Hepatic stellate cell (primary cell): Measurements from ENCODE around the gene XRCC6.
"Not testable (repeated sequence)": the region's sequence is repeated elsewhere in the genome, so short reads cannot be mapped to it uniquely, and the experiment has no call there.

Experiments
- DNase-seq: peaks from one replicate; pipeline ENCODE4 v3.0.0; 2011; ENCODE audit warnings: low spot score

Gene XRCC6

GRCh38 chr22:41598891-41599635 is 22.0 kb upstream of the XRCC6 start:
- no peak for DNase-seq

GRCh38 chr22:41600976-41601375 is 20.1 kb upstream of the XRCC6 start:
- DNase-seq, result no peak

DNA sequence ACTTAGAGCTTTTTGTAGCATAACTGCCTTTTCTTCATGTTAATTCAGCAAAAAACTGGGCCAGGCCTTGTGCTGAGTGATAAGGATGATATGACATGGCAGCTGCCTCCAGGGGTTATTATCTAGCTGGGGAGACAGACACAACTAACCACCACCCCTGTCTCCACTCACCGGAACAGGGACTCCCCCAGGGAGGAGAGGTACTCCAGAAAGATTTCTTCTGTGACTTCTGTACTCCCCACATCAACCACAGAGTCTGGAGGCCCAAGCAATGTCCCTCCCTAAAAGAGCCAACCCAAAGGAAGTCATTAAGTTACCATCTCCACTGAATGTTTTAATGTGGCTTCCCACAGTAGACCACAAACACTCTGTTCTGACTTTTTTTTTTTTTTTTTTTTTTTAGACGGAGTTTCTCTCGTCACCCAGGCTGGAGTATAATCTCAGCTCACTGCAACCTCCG is 17.2 kb upstream of the XRCC6 start:
- DNase-seq, result no peak

- no peak for DNase-seq
Measured at GRCh38 chr22:41608386-41608785, 12.7 kb upstream of the XRCC6 start.

DNA sequence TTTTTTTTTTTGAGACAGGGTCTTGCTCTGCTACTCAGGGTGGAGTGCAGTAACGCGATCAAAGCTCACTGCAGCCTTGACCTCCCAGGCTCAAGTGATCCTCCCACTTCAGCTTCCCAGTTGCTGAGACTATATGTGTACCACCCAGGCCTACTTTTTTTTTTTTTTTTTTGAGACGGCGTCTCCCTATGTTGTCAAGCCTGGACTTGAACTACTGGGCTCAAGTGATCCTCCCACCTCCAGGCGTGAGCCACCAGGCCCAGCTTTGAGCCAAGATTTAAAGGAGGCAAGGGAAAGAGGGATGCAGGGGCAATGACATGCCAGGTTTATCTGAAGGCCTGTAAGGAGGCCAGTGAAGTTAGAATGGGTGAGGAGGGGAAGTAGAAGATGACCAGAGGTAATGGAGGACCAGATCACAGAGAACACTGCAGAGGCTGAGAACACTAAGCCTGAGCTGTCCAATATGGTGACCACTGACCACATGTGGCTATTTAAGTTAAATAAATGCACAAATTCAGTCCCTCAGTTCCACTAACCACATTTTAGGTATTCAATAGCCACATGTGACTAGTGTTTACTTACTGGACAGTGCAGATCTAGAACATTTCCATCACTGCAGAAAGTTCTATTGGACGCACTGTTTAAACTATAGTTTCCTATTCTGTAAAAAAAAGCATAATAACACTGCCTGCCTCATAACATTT is 8.3 kb upstream of the XRCC6 start:
- DNase-seq, result no peak

GRCh38 chr22:41613456-41613855 is 7.6 kb upstream of the XRCC6 start:
- DNase-seq, result no peak

GRCh38 chr22:41619979-41620588 is 1.0 kb upstream of the XRCC6 start:
- DNase-seq, result peak; percentile 38

DNA sequence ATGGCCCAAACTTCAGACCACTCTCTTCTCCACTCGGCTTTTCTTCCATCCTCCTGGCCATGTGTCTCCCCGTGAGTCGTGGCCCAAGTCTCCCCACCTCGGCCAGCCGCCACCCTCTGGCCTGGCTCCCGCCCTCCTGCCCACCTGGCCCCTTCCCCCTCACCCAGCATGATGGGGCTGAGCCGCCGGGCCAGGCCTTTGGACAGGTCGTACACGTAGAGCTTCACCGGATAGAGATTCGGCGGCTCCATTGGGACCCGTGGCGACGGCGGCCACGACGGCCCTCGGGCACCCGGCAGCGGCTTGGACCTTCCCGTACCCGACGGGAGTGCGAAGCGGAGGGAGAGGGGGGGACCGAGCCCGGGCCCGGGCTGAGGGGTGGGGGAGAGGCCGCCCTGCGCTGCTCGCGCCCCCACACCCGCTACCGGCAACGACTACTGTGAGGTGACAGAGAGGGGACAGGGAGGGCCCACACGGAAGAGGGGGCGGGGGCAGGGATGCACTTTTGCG is 451 bp upstream of the XRCC6 start, which contains the start of gene DESI1:
TSS of gene DESI1 (minus strand) at position 455 of the 510 bp plus-strand sequence. CDS start at position 251, 204 bp downstream.
- peak; percentile 42 for DNase-seq

- DNase-seq, result no peak
Measured at GRCh38 chr22:41621911-41622179, 750 bp downstream of the XRCC6 start.

DNA sequence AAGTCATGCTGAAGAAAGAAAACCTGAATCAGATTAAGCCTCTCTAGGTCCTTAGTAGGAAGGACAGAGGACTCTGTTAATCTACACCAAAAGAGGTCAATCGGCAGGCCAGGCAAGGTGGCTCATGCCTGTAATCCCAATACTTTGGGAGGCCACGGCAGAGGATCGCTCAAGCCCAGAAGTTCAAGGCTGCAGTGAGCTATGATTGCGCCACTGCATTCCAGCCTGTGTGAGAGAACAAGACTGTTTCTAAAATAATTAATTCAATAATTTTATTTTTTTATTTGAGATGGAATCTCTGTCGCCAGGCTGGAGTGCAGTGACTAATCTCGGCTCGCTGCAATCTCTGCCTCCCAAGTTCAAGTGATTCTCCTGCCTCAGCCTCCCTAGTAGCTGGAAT is 4.5 kb downstream of the XRCC6 start:
- DNase-seq, result no peak

DNA sequence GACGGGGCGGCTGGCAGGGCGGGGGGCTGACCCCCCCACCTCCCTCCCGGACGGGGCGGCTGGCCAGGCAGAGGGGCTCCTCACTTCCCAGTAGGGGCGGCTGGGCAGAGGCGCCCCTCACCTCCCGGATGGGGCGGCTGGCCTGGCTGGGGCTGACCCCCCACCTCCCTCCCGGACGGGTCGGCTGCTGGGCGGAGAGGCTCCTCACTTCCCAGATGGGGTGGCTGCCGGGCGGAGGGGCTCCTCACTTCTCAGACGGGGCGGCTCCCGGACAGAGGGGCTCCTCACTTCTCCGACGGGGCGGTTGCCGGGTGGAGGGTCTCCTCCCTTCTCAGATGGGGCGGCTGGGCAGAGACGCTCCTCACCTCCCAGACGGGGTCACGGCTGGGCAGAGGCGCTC is 10.0 kb downstream of the XRCC6 start:
- not testable (repeated sequence) for DNase-seq

- not testable (repeated sequence) for DNase-seq
Measured at GRCh38 chr22:41631615-41632014, 10.5 kb downstream of the XRCC6 start.

- DNase-seq, result not testable (repeated sequence)
Measured at GRCh38 chr22:41634610-41635009, 13.5 kb downstream of the XRCC6 start.

- DNase-seq, result no peak
Measured at GRCh38 chr22:41636467-41636866, 15.4 kb downstream of the XRCC6 start.

GRCh38 chr22:41637623-41638022 is 16.5 kb downstream of the XRCC6 start:
- not testable (repeated sequence) for DNase-seq

GRCh38 chr22:41638124-41638523 is 17.0 kb downstream of the XRCC6 start:
- DNase-seq, result no peak

DNA sequence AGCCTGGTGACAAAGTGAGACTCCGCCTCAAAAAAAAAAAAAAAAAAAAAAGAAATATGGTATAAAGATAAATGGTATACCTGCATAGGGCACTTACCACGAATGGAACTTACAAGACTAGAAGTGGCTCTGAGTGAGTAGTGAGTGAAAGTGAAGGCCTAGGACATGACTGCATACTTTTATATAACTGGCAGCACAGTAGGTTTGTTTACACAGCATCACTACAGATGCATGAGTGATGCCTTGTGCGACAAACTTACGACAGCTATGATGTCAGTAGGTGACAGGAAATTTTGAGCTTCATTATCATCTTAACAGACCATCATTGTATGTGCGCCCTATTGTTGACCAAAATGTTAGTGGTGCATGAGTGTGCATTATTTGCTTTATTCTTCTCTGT is 17.7 kb downstream of the XRCC6 start:
- no peak for DNase-seq

- no peak for DNase-seq
Measured at GRCh38 chr22:41641854-41642253, 20.8 kb downstream of the XRCC6 start.

DNA sequence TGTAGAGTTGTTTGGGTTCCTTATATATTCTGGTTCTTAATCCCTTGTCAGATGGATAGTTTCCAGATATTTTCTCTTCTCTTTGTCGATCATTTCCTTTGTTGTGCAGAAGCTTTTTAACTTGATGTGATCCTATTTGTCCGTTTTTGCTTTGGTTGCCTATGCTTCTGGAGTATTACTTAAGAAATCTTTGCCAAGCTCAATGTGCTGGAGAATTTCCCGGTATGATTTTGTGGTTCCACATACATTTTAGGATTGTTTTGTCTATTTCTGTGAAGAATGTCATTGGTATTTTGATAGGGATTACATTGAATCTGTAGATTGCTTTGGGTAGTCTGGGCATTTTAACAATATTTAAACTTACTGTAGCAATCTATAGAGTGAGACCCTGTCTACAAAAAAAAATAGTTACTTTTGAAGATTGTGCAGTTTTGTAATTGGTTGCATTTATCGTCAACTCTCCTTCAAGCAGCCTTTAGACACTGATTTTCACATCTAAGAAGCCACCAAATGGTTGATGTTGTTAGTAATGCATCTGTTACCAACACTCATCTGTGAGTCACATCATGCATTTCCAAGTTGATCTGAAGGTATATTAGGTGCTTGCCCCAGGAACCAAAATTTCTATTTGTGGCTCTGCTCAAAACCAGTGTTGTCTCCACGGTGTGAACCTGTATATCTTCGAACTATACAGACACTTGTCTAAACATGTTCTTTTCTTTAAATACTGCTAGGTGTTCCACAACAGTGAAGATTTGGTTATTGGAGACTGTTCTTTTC is 21.4 kb downstream of the XRCC6 start:
- no peak for DNase-seq

GRCh38 chr22:41647771-41648170 is 26.7 kb downstream of the XRCC6 start:
- no peak for DNase-seq

- no peak for DNase-seq
Measured at GRCh38 chr22:41648432-41648831, 27.3 kb downstream of the XRCC6 start.

GRCh38 chr22:41650229-41650628 is 29.1 kb downstream of the XRCC6 start:
- no peak for DNase-seq
